GM06990 (cell line): ENCODE measurements around the gene SYNE1.

Experiments used
- DNase-seq: peaks from one replicate; pipeline ENCODE4 v3.0.0-alpha.2; 2011; ENCODE audit not compliant: insufficient read length; ENCODE audit errors: extremely low read depth
- H3K27me3 ChIP-seq: replicated peaks from 2 replicates; pipeline ENCODE4 v1.6.0; 2011; ENCODE audit warnings: low read length; ENCODE audit not compliant: control insufficient read depth, insufficient read depth
- H3K36me3 ChIP-seq: 2 replicates; pipeline ENCODE4 v1.5.1; 2011; ENCODE audit warnings: low read length; ENCODE audit not compliant: control insufficient read depth, insufficient read depth
- H3K4me3 ChIP-seq: replicated peaks from 2 replicates; pipeline ENCODE4 v1.5.1; 2011; ENCODE audit warnings: low read depth, mild to moderate bottlenecking, control low read depth, low read length
- CTCF ChIP-seq: IDR thresholded peaks from 2 replicates; pipeline ENCODE4 v1.5.1; 2011; ENCODE audit warnings: low read length, control low read depth, mild to moderate bottlenecking, inconsistent platforms; ENCODE audit not compliant: insufficient read depth, poor library complexity, severe bottlenecking

Gene SYNE1

GRCh38 chr6:152246554-152247337, 390.4 kb downstream of the SYNE1 start:
- Histone ChIP-seq H3K4me3 (no peak overlapping the region), H3K27me3 (no peaks in the 10 kb centered on the region), H3K36me3 (no peaks in the 10 kb centered on the region)
- no peak for TF ChIP-seq CTCF
- no peak for DNase-seq

GRCh38 chr6:152244998-152245630, 392.0 kb downstream of the SYNE1 start:
- no peak overlapping the region for H3K4me3 ChIP-seq
- TF ChIP-seq CTCF: no peak
- H3K36me3 ChIP-seq: no peaks in the 10 kb centered on the region

GRCh38 chr6:152241013-152241766, 396.0 kb downstream of the SYNE1 start:
- DNase-seq: no peak
- peaks cover 4% of the 10 kb centered on the region for H3K36me3 ChIP-seq
- no peak for TF ChIP-seq CTCF
- no peak overlapping the region for H3K4me3 ChIP-seq
- H3K27me3 ChIP-seq: no peaks in the 10 kb centered on the region

More at GRCh38 chr6:152244998-152245630, 392.0 kb downstream of the SYNE1 start:
- no peaks in the 10 kb centered on the region for H3K27me3 ChIP-seq
- no peak for DNase-seq

DNA sequence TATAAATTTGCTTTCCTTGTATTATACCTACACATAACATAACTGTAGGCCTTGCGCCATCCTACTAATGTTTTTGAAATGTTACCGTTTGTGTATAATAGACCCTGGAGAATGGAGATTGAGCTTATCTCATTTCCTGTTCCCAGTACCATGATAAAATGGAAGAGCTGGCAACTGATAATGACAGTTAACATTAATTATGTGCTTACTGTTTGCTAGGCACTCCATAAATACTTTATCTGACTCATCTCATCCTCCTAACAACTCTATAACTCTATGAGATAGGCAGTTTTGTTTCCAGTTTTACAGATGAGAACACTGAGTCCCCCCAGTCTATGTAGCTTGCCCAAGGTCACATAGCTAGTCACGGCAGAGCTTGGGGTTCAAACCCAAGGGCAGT, 396.7 kb downstream of the SYNE1 start:
- H3K36me3 ChIP-seq: peaks cover 4% of the 10 kb centered on the region
- TF ChIP-seq CTCF: no peak

GRCh38 chr6:152236370-152237097, 400.6 kb downstream of the SYNE1 start:
- no peak for DNase-seq
- Histone ChIP-seq H3K36me3 (peaks cover 4% of the 10 kb centered on the region), H3K27me3 (no peaks in the 10 kb centered on the region), H3K4me3 (no peak overlapping the region)
- no peak for TF ChIP-seq CTCF

More for the DNA sequence above, 396.7 kb downstream of the SYNE1 start:
- Histone ChIP-seq H3K4me3 (no peak overlapping the region), H3K27me3 (no peaks in the 10 kb centered on the region)
- DNase-seq: no peak
